Measurements from ENCODE around the gene CYP19A1.
"Not testable (repeated sequence)": the region's sequence is repeated elsewhere in the genome, so short reads cannot be mapped to it uniquely, and the experiment has no call there.

Gene CYP19A1

DNA sequence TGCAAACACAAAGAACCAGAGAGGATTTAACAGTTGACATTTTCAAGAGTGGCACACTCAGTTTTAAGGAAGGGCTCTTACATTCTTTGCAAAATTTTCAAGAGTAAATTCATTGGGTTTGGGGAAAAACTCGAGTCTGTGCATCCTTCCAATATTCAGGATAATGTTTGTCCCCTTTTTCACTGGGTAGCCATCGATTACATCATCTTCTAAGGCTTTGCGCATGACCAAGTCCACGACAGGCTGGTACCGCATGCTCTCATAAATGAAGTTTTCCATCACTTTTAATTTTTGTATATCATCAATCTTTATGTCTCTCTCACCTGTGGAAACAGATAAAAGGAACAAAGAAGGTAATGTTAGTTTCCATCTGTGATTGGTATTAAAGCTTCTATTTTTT is 126.2 kb downstream of the CYP19A1 start:
- DNase-seq (ENCODE audit: low read depth in 2 of 2): no peak

DNA sequence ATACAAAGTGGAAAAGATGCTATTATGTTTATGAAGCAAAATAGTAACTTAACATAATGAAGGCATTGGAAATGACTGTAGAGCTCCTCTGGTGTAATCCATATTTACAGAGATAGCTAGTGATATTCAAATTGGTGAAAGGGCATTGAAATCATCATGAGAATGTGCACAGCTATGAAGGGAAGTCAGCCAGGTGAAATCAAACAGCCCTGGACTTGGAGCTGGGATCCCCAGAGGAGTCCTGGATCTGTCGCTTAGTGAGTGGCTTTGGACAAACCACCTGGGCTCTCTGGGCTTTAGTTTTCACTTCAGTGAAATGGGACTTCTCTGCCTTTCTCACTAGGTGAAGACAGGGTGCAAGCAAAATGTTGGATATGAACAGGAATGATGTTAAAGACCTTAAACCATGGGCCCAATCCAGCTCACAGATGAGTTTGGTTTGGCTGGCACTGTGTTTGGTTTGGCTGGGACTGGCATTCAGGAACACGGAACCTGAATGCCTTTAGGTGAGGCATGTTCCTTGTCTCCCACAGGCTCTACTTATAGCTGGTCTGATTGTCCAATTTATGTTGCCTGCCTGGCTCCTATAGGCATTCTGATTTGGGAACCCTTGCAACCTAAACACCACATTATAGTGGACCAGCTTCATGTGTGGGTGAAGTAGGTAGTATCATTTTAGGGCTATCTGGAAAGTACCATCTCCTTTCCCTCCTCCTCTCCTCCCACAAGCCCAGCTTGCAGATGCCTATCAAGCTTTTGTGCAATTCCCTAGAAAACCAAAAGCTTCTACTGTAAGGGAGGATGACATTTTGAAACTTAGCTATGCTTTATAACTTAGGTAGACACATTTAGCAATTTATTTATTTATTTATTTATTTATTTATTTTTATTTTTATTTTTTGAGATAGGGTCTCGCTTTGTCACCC is 133.1 kb downstream of the CYP19A1 start:
- DNase-seq (ENCODE audit: low read depth in 2 of 2): no peak

DNA sequence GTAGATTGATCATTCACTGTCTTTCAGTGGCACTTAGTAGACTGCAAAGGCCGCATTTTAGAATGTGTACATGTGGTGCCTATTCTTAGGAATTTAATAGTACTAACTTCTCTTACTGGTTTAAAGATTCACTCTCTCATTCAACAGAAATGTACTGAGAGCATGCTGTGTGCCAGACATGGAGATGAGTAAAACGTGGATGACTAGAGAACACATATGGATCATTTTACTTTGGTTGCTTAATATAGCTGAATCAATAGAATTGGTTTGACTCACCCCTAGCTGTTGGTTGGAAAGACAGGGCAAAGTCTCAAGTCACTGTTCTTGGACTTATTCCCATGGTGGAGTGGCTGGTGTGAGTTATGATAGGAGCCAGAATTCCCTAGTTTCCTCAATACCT is 134.6 kb downstream of the CYP19A1 start:
- no peak for DNase-seq (ENCODE audit: low read depth in 2 of 2)

DNA sequence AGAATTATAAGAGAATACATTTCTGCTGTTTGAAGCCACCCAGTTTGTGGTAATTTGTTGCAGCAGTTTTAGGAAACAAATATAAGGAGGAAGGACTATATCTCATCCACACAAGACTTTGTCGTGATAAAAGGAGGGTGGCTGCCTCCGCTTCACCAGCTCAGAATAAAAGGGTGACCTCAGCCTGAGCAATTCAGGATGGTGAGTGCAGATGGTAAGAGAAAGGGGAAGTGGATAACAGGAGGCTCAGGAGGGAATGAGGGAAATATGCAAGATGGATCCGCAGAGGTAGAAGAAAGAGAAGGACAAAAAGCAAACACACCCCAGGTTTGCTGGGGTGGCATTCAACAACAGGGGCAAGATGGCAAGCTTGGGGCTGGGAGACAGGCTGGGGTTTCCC is 135.6 kb downstream of the CYP19A1 start:
- no peak for DNase-seq (ENCODE audit: low read depth in 2 of 2)

DNA sequence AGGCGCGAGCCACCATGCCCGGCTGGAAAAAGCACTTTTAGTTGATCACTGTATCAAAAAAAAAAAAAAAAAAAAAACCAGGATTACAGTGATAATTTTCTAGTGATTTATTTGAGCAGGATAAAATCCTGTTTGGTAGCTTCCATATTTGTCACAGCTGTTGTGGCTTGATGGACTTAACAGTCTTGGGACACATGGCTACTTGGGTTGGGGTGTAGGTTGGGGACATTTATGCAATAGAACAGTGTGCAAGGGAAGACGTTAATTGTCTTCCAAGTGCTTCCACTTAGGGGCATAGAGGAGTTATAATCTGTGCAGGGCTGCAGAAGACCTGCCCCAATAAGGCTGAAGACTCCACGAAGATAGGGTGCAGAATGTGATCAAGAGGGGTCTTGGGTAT is 136.8 kb downstream of the CYP19A1 start:
- no peak for DNase-seq (ENCODE audit: low read depth in 2 of 2)

DNA sequence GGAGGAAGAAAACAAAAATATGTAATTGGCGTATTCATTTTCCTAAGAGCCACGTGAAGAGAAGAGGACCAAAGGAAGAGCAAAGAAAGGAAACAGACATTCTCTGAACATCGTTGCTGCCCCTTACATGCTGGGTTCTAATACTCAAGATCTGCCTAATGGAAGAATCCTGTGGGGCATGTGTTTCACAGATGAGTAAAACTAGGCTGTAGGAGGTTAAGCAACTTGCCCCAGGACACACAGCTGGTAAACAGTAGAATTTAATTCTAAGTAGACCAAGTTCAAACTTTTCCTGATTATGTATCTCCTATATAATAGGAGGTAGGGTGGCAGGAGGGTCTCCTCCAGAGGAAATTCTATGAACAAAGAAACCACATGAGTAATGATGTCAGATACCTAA is 137.6 kb downstream of the CYP19A1 start:
- DNase-seq (ENCODE audit: low read depth in 2 of 2): no peak

DNA sequence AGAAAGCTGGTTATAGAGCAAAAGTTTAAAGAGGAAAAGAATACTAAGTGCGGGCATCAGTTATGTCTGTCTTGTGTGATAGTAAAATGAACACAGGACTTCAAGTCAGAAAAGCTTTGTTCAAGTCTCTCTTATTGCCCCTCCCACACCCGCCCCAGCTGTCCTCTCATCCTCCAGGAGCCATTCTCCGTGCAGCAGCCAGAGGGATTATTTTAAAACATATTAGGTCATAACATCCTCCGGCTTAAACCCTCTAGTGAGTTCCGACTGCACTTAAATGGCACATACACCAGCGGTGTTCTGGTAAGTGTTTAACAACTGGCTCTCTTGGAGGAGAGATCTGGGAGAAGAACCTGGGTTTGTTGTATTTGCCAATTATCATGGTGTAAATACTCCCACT is 138.9 kb downstream of the CYP19A1 start:
- no peak for DNase-seq (ENCODE audit: low read depth in 2 of 2)

DNA sequence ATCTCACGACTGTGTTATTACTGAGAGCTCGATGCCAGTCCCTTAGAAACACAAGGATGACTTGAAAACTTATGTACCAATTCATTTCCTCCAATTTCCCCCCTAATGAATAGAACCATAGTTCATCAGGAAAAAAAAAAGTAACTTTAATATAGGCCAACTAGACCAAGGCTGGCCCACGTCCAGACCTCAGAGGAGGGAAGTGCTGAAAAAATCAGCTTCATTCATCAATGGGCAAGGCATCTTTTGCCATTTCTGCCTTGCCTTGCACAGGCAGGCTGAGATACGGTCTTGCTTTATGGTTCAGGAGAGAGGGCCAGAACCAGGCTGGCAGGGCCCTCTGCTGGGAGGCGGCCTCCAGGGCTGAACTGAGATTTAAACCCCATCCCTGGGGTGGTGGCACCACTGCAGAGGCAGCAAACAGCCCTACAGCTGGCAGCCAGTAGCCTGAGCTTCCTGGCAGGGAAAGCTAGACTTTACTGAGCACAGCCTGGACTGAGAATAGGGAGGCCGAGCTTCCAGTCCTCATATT is 139.6 kb downstream of the CYP19A1 start:
- DNase-seq (ENCODE audit: low read depth in 2 of 2): no peak

DNA sequence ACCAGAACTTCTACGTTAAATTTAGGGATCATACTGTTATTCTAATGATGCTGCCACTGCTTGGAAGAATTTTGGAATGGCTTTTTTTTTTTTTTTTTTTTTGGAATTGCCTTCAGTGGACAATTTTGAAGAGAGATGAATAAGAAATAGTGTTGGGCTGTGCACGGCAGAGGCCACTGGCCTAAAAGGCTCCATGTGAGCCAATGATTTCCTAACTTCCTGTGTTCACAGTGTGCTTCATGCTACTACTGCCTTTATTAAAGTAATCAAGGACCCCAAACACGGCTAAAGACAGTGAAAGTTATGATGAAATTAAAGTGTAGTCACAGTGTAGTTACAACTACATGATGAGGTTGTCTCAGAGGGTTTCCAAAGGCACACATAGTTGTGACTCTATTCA is 142.9 kb downstream of the CYP19A1 start:
- no peak for DNase-seq (ENCODE audit: low read depth in 2 of 2)

DNA sequence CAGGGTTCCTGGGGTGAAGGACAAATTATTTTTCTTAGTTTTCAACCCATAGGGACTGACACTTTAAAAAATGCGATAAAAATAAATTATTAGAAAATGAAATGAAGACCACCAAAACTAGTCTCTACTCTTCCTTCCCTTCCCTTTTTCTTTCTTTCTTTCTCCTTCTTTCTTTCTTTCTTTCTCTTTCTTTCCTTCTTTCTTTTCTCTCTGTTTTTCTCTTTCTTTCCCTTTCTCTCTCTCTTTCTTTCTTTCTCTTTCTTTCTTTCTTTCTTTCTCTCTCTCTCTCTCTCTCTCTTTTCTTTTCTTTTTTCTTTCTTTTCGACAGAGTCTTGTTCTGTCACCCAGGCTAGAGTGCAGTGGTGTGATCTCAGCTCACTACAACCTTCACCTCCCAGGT is 144.4 kb downstream of the CYP19A1 start:
- no peak for DNase-seq (ENCODE audit: low read depth in 2 of 2)

DNA sequence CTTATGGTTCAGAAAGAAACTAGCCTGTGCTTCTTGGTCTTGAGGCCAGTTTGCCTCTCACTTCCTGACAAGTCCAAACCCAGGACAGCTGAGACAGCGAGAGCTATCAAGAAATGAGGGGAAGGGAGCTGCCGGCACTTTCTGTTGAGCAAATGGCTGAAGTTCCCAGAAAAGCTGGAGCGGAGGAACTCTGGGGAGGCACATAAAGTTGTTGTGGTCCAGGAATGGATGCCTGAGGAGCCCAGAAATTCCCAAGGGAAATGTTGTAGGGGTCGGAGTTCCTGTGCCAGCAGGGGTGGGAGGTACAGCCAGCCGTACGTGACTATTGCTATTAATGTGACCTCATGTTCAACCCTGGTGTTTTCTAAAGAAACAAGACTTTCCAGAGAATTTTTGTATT is 144.9 kb downstream of the CYP19A1 start:
- no peak for DNase-seq (ENCODE audit: low read depth in 2 of 2)

DNA sequence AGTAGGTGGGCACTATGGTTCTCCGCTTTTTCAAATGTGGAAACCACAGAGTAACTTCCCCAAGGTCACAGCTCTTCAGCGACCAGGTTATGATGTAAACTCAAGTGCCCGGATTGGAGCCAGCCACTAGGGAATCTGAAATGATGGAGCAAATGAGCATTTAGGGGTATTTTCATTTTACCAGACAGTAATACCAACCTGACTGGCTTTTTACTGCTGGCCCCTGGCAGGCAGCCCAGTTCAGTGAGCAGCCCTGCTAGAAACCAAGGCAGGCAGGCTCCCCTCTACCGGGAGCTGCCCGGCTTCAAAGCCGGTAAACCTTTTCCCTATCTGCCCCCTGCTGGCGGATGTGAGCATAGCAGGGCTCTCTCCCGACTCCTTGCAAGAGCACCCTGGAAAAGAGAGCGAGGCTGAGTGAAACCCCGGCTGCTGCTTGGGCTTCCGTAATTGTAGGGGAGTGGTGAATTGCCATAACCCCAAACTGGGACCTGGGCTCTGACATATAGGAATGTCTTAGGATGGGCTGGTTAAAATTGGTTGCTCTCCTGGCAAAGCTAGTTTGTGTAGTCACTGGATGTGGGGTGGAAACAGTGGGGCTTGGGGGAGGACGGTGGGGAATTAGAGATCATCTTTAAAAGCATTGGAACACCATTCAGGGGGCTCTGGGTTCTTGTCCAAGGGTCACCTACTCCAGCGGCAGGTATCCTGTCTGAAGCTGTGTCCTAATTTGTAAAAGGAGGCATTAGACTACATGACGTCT is 145.7 kb downstream of the CYP19A1 start:
- DNase-seq (ENCODE audit: low read depth in 2 of 2): peak; percentile 49 to 86

DNA sequence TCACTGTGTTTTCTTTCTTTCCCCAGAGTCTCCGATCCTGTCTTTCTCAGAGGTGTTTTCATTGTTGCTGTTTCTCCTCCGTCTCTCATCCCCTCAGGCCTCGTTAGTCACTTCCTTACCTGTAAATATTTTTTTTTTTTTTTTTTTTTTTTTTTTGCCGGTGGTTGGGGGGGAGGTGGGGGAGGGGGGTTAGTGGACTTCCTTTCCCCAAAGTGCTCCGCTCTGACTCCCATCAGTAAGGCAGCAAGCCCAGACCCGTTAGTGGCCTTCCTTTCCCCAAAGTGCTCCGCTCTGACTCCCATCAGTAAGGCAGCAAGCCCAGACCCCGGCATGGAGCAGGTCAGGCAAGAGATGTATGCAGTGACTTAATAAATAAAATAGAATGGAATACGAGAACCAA is 146.6 kb downstream of the CYP19A1 start:
- no peak for DNase-seq (ENCODE audit: low read depth in 2 of 2)

DNA sequence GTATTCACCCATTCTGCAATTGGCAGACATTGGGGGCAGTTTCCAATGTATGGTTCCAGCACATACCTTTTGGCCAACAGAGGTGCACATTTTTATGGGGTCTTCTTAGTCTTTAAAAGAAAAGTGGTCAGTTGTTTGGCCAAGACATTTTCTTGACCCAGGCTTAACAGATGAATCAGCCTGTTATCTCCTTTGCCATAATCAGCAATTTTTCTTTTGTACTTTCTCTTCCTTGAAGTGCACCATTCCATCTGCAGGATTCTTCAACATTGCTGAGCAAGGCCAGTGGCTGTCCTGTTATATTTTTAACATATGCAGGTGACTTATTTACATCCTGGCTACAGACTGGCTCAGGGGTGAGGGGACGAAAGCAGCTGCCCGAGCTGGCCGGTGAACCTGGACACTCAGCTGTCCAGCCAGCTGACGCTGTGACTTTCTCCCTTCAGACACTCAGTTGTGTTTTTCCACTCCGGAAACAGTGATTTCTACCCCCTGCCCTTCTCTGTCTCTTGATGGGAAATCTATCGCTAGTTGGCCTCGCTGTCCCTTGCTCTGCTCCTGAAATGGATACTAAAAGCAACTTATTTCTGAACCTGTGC is 147.2 kb downstream of the CYP19A1 start:
- DNase-seq (ENCODE audit: low read depth in 2 of 2): no peak

DNA sequence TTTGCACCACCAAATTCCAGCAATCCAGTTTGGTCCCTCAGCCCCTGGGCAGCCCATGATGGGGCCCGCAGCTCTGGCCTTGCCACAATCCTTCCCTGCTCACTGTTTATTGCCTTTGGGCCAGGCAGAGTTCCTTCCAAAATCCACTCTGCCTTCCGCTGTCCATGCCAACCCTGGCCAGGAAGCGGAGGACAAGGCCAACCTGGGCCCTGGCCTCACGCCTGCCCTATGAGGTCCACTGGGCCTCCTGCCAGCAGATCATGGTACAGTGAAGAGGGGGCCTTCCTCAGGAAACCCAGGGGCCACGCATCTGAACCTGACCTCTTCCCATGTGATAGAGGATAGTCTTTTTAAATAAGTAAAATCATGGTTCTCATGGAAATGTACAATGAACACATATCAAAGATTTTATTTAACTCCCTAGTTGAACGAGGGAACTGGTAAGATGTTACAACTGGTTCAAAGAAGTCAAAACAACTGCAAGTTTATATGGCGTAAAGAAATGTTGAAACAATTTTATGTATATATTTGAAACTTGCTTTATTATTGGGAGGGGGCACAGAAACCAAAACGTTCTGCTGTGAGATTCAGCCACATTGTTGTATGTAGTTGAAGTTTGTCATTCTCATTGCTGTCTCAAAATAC is 147.8 kb downstream of the CYP19A1 start:
- DNase-seq (ENCODE audit: low read depth in 2 of 2): no peak

DNA sequence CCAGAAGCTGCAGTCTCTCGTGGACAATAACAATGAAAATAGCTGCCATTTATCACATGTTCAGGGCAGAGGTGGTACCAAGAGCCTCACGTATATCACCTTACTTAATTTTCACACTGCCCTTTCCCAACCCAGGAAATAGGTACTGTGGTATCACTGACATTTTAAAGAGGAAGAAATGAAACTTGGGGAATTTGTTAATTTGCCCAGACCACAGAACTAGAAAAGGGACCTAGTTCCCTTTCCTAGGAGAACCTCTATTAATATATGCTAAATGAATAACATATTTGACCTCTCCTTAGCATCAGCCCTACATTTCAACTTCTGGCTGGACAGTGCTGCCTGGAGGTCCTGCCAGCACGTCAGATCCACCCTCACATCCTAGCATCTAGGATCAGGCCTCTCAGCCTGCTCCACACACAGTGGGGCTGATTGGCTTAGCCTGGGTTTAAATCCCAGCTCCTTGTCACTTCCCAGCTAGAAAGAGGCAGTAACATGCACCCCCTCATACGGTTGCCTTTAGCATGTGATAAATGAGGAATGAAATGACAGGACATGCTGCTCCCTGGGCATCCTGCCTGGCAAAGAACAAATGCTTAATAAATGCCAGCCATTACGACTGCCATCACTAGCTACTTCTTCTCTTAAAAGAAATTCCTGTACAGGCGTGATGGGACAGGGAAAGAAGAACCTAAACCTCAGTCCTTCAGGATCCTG is 148.6 kb downstream of the CYP19A1 start:
- DNase-seq (ENCODE audit: low read depth in 2 of 2): no peak

DNA sequence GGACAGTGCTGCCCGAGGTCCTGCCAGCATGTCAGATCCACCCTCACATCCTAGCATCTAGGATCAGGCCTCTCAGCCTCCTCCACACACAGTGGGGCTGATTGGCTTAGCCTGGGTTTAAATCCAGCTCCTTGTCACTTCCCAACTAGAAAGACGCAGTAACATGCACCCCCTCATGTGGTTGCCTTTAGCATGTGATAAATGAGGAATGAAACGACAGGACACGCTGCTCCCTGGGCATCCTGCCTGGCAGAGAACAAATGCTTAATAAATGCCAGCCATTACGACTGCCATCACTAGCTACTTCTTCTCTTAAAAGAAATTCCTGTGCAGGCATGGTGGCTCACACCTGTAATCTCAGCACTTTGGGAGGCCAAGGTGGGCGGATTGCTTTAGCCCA is 149.6 kb downstream of the CYP19A1 start:
- DNase-seq (ENCODE audit: low read depth in 2 of 2): not testable (repeated sequence)

DNA sequence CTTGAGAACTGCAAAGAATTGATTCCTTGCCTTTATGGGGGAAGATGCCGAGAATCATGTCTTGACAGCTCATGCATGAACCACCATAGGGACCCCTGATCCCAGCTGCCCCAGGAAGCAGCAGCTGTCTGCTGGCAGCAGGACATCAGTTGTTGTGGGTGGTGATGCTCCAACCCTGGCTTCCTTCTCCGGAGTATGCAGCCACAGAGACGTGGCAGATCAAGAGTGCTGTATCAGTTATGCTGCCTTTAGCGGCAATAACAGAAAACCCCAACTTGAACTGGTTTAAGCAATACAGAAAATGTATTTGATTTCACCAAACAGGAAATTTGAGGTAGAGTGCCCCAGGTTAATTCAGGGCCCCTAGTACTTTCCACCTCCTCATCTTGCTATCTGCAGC is 151.5 kb downstream of the CYP19A1 start:
- no peak for DNase-seq (ENCODE audit: low read depth in 2 of 2)

DNA sequence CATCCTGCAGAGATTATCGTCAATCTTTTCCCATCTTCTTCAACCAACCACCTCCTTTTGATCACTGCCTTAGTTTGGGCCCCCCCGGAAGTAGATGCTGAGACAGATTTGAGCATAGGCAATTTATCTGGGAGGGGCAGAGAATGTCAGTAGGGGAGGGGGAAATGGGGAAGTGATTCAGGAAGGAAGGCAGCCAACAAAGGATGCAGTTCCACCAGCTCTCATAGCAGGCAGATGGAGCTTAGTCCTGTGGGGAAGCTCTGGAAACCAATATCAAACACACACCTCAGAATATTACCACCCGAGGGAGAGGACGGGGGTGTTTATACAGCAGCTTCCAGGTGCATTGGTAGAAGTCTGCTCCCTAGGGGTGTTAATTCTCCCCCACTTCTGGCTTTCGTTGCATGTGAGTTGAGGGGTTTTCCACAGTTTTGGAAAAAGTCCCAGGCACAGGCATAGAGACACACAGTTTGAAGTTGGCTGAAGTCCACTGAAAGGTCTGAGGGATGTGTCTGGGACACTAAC is 152.2 kb downstream of the CYP19A1 start:
- DNase-seq (ENCODE audit: low read depth in 2 of 2): no peak

DNA sequence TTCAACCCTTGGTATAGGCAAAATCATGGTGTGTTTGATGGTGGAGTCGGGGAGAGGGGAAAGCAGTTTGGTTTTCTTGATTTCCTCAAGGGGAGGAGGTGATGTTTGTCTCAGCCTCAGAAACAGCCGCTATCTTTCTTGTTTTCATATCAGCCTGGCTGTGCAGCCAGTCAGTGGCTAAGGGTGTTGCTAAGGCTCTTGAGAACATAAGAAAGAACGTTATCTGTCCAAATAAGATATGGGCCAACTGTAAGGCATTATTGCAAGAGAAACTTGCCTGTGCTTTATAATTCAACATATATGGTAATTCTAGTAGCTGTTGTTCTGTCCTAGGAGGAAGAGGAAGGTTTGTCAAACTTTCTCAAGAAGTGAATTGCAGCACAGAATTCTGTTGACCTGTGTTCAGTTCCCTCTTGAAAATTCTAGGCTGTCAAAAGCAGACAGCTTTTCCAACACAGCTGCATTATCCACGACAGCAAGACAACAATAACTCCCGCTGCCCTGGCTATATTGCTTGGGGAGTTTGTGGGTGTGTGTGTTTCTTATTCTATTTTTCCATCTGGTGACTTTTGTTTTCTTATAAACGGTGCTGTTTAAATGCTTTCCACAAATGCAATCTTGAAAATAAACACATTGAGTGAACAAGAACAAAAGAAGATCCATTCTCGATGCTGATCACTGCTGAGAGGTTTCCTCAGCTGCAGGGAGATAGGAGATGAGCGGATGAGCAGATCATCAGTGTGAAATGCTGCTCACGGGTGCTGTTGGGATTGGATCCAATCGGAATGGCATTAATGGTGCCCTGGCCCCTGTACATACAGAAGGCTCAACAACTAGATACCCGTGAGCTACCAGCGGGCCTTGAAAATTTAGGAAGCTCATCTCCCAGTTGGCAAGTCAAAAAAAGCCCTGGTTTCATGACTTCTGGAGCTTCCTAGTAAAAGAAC is 152.9 kb downstream of the CYP19A1 start:
- no peak for DNase-seq (ENCODE audit: low read depth in 2 of 2)

Data from stimulated activated CD4-positive, alpha-beta T cell treated with anti-CD3 and anti-CD28 coated beads, Interleukin-12 subunit alpha, Interleukin-12 subunit beta, amount 100 ng/mL, for 24 hours (primary cell).